Kidney epithelial cell (primary cell): ENCODE data around the gene OGFOD2. TPM values are rescaled to one million over a fixed set of nuclear protein-coding genes. Genes with fewer than 3 reads are reported as not detected.

ENCODE experiments used
- DNase-seq: peaks from one replicate; pipeline ENCODE4 v3.0.0-alpha.2; 2010; ENCODE audit warnings: low read depth
- H3K27me3 ChIP-seq: 2 replicates; pipeline ENCODE4 v1.6.0; 2011; ENCODE audit warnings: low read length; ENCODE audit not compliant: control insufficient read depth, insufficient read depth
- H3K36me3 ChIP-seq: 2 replicates; pipeline ENCODE4 v1.5.1; 2011; ENCODE audit warnings: low read length; ENCODE audit not compliant: control insufficient read depth, insufficient read depth
- H3K4me3 ChIP-seq: 2 replicates; pipeline ENCODE4 v1.5.1; 2011; ENCODE audit warnings: low read depth, mild to moderate bottlenecking, control low read depth, low read length
- CTCF ChIP-seq: IDR thresholded peaks from 2 replicates; pipeline ENCODE4 v1.5.1; 2011; ENCODE audit warnings: mild to moderate bottlenecking, moderate library complexity, low read length, control low read depth, inconsistent platforms; ENCODE audit not compliant: insufficient read depth, poor library complexity, severe bottlenecking
- total RNA-seq: library from RNA; depleted of rRNA; stranded (reverse); fragments of >200 nt; gene quantifications from 2 replicates; pipeline ENCODE4 v1.2.3, GENCODE V29; 2015

The OGFOD2 gene
- total RNA-seq, 1 donor from 2014 or later: 13.0 TPM

- no peaks in the 10 kb centered on the region for H3K27me3 ChIP-seq
- no peaks in the 10 kb centered on the region for H3K36me3 ChIP-seq
- DNase-seq: no peak
- TF ChIP-seq CTCF: no peak
- no peak overlapping the region for H3K4me3 ChIP-seq
Measured at GRCh38 chr12:123004287-123004686, 29.2 kb downstream of the OGFOD2 start.

- Histone ChIP-seq H3K27me3 (no peaks in the 10 kb centered on the region), H3K36me3 (no peaks in the 10 kb centered on the region), H3K4me3 (no peak overlapping the region)
- no peak for DNase-seq
- TF ChIP-seq CTCF: no peak
Measured at GRCh38 chr12:123005081-123005626, 30.1 kb downstream of the OGFOD2 start.

- Histone ChIP-seq H3K36me3 (no peaks in the 10 kb centered on the region), H3K4me3 (no peak overlapping the region), H3K27me3 (no peaks in the 10 kb centered on the region)
- DNase-seq: no peak
- TF ChIP-seq CTCF: no peak
Measured at GRCh38 chr12:123006977-123007376, 31.9 kb downstream of the OGFOD2 start.

GRCh38 chr12:123010110-123010509 is 35.1 kb downstream of the OGFOD2 start:
- Histone ChIP-seq H3K36me3 (no peaks in the 10 kb centered on the region), H3K27me3 (no peaks in the 10 kb centered on the region), H3K4me3 (no peak overlapping the region)
- no peak for DNase-seq
- TF ChIP-seq CTCF: no peak

DNA sequence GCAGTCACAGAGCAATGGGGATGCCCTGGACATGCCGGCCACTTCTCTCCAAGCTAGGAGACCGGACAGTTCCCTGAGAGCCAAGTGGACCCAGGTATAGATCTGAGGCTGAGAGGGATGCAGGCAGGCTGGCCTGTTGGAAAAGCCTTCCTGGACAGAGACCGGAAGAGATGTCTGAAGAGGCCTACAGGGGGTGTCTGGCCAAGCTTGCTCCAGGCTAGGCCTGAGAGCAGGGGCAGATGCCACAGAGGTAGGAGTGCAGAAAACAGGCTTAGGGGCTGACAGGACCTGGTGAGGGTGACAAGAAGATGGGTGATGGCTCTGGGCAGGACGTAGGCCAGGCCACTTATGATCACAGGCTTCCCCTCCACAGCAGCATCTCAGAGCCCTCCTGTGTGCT is 35.6 kb downstream of the OGFOD2 start:
- no peak for TF ChIP-seq CTCF
- no peak overlapping the region for H3K4me3 ChIP-seq
- no peaks in the 10 kb centered on the region for H3K36me3 ChIP-seq
- no peaks in the 10 kb centered on the region for H3K27me3 ChIP-seq
- no peak for DNase-seq

GRCh38 chr12:123011701-123012100 is 36.7 kb downstream of the OGFOD2 start:
- H3K27me3 ChIP-seq: no peaks in the 10 kb centered on the region
- H3K36me3 ChIP-seq: no peaks in the 10 kb centered on the region
- DNase-seq: no peak
- TF ChIP-seq CTCF: no peak
- H3K4me3 ChIP-seq: no peak overlapping the region
